Measurements from ENCODE around the gene OPHN1.

The OPHN1 gene

GRCh38 chrX:68196939-68197791 is 236.1 kb downstream of the OPHN1 start:
- DNase-seq: peak in 33 of 42 donors; percentile 3 to 71 (median 44)
- intact Hi-C loops (cut with DNase I): loop anchor here (5.0 kb wide), 1 partner anchor 265 kb away; no protein-coding TSS in a partner anchor

DNA sequence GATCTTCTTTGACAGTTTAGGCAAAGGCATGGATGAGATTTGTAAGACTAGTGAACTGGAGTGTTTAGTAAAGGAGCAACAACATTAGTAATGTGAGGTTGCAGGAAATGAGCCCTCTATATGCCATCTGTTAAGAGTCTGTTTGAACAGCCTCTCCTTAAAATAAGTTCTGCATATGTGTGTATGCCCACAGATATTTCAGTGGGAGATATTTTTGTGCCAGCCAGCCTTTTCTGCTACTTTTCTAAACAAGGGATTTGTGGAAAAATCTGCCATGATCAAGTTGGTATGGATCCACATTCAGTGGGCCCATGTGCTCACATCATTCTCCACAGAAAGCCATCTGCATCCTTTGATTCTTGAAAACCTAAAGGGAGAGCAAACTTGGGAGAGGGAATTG is 237.7 kb downstream of the OPHN1 start:
- intact Hi-C loops (cut with DNase I): loop anchor here (5.0 kb wide), 1 partner anchor 267 kb away; no protein-coding TSS in a partner anchor

DNA sequence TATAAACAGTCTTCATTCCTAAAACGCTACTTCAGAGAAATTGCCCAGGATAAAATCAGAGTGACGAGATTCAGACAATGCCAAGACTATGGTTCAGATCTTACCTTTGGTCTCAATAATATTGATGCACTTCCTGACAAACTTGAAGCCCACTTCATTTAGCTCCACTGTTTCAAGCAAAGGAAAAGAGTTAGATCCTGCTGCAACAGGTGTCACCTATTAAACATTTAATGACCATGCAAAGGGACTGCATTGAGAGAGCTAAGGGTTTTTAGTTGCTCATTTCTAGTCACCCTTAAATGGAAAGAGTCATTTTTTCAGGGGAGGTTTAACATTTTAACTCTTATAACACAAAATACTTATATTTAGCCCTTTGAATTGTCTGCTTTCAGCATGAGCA is 239.5 kb downstream of the OPHN1 start:
- no peak for DNase-seq
- intact Hi-C loops (cut with DNase I): no loop called here

More for the DNA sequence above, 237.7 kb downstream of the OPHN1 start:
- peak in 1 of 42 donors; percentile 1 for DNase-seq

GRCh38 chrX:68193234-68193633 is 240.1 kb downstream of the OPHN1 start:
- intact Hi-C loops (cut with DNase I): no loop called here
- no peak for DNase-seq

DNA sequence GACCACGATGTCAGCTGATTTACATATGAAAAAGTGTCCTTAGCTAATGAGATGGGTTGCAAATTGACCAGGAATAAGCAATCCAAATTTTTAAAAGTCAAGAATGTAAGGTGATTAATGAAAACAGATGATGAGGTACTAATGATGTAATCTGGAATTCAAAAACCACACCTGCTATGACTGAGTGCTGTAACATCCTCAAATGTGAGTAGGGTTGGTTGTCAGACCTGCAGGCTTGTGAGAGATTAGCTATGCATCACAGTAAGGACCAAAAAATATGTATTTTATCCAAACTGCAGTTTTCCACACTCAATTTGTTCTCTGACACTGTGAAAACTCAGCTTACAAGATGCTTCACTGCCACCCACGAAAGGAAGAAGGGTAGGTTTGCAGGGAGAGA is 242.5 kb downstream of the OPHN1 start:
- intact Hi-C loops (cut with DNase I): no loop called here

DNA sequence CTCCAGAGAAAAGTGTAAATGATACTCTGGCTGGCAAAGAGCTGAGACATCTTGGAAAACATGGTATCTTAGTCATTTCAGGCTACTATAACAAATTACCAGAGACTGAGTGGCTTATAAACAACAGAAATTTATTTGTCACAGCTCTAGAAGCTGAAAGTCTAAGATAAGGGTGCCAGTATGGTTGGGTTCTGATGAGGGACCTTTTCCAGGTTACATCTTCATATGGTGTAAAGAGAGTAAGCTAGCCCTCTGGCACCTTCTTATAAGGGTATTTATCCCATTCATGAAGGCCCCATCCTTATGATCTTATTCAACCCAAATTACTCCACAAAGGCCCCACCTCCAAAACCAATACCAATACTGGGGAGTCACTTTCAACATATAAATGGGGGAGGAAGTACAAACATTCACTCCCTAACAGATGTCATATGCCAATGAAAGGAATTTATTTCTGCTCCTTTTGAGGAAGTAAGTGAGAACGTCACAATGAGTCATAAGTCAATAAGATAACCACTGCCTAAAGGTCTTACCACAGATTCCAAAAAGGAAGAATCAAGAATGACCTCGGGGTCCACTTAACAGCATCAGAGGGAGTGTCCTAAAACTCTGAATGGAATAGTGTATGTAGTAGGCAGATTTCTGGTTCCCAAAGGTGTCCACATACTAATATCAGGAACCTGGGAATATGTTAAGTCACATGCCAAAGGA is 246.6 kb downstream of the OPHN1 start:
- DNase-seq: no peak
- intact Hi-C loops (cut with DNase I): no loop called here

More for the DNA sequence above, 242.5 kb downstream of the OPHN1 start:
- no peak for DNase-seq

- DNase-seq: no peak
- intact Hi-C loops (cut with DNase I): no loop called here
Observed at GRCh38 chrX:68185161-68185560, 248.1 kb downstream of the OPHN1 start.

- intact Hi-C loops (cut with DNase I): no loop called here
- DNase-seq: peak in 3 of 42 donors; percentile 3 to 23 (median 22)
Observed at GRCh38 chrX:68183612-68184214, 249.6 kb downstream of the OPHN1 start.

GRCh38 chrX:68180579-68180978 is 252.7 kb downstream of the OPHN1 start:
- intact Hi-C loops (cut with DNase I): no loop called here
- no peak for DNase-seq

DNA sequence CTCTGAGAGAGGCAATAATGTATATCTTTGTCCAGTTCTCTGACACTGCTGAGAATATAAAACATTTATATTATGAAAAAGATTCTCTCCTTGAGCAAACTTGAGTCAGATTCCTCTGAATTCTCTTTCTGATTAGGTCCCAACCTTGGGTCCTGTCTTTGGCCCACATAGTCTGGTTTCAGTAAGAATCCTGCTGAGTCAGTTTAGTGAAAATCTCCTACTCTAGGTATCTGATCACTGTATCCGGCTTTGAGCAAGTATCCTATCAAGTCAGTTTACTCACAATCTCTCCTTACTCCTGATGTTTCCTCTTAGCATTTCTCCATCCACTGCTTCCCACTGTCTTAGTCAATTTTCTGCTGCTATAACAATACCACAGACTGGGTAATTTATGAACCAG is 253.9 kb downstream of the OPHN1 start:
- intact Hi-C loops (cut with DNase I): no loop called here
- DNase-seq: no peak

DNA sequence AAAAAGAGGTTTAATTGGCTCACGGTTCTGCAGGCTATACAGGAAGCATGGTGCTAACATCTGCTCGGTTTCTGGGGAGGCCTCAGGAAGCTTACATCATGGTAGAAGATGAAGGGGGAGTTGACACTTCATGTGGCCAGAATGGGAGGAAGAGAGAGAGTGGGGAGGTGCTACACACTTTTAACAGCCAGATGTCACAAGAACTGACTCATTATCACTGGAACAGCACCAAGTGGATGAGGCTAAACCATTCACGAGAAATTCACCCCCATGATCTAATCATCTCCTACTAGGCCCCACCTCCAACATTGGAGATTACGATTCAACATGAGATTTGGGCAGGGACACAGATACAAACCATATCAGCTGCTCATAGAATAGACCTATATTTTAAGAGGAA is 255.8 kb downstream of the OPHN1 start:
- intact Hi-C loops (cut with DNase I): no loop called here
- DNase-seq: no peak

DNA sequence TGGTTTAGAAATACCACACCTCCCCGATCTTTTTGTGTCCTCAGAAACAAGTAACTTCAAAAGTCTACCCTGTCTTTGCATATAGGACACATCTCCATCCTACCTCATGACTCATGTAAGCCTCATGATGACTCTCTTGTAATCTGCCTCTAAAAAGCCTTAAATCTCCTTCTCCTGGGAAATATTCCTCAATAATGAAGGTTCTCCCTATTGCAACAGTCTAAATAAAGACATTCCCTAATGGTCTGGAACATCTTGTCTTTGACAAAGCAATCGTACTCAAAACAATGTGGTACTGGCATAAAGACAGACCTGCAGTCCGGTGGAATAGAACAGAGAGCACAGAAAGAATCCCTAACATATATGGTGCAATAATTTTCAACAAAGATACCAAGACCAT is 257.7 kb downstream of the OPHN1 start:
- intact Hi-C loops (cut with DNase I): no loop called here
- no peak for DNase-seq

- DNase-seq: no peak
- intact Hi-C loops (cut with DNase I): no loop called here
Observed at GRCh38 chrX:68163441-68163840, 269.9 kb downstream of the OPHN1 start.

DNA sequence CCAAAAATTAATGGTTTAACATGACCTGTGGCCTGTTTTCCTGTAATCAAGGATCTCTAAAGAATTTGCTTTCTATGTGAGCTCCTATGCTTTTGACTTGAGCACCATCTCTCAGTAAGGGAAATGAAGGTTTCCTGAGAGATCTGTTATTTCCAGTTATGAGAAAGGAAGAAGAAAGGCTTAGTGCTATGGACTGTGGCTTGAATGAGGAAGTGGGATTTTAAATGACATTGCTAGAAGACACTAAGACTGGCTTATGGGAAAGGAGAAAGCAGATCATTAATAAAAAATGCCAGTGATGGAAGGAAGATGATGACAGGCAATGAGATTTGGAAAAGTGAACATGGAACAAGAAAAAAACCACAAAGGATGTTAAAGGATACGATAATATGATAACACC is 285.4 kb downstream of the OPHN1 start:
- DNase-seq: no peak
- intact Hi-C loops (cut with DNase I): no loop called here

GRCh38 chrX:68146054-68146453 is 287.2 kb downstream of the OPHN1 start:
- peak in 2 of 42 donors; percentile 16 to 33 for DNase-seq
- intact Hi-C loops (cut with DNase I): no loop called here

GRCh38 chrX:68139791-68140190 is 293.5 kb downstream of the OPHN1 start:
- no peak for DNase-seq
- intact Hi-C loops (cut with DNase I): no loop called here

DNA sequence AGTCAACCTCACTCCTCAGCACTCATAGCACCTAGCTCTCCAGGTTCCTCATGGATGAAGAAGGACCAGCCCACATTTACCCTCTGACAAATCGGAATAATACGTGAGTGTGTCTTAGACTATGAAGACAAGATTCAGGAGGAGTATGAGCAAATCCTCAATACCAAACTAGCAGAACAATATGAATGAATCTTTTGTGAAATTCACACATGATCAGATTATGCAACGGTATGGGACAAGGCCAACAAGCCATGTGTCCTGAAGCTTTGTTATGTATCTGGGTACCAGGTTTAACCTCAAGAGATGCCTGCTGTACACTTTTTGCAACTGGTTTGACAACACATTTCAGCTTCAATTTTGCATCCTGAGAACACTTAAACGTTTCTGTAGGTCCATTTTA is 300.1 kb downstream of the OPHN1 start:
- intact Hi-C loops (cut with DNase I): no loop called here
- no peak for DNase-seq

DNA sequence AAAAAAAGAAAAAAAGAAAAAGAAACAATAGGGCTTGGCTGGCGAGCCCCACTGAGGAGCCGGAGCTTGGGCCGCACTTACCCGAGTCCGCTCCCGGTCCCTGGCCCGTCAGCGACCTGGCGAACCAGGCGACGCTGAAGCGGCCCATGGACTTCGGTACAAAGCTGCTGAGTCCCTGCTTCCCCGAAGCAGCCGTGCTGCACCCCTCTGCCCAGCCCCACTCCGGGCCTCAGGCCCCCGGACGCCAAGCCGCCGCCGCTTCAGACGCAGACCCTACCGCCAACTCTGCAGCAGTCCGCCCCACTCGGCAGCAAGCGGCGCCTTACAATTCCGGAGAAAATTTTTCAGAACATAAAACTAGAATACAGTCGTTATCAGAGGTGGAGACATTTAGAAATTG is 300.5 kb downstream of the OPHN1 start:
- intact Hi-C loops (cut with DNase I): no loop called here

GRCh38 chrX:68121835-68122234 is 311.5 kb downstream of the OPHN1 start:
- no peak for DNase-seq
- intact Hi-C loops (cut with DNase I): no loop called here

More for the DNA sequence above, 300.5 kb downstream of the OPHN1 start:
- peak in 3 of 42 donors; percentile 2 to 15 (median 11) for DNase-seq

- intact Hi-C loops (cut with DNase I): no loop called here
- DNase-seq: no peak
Observed at GRCh38 chrX:68121371-68121770, 311.9 kb downstream of the OPHN1 start.
